Measurements from ENCODE around the gene DDX59. TPM values are rescaled to one million over a fixed set of nuclear protein-coding genes. Genes with fewer than 3 reads are reported as not detected.

Gene DDX59
- total RNA-seq, 1 donor from 2014 or later = 12.6 TPM

DNA sequence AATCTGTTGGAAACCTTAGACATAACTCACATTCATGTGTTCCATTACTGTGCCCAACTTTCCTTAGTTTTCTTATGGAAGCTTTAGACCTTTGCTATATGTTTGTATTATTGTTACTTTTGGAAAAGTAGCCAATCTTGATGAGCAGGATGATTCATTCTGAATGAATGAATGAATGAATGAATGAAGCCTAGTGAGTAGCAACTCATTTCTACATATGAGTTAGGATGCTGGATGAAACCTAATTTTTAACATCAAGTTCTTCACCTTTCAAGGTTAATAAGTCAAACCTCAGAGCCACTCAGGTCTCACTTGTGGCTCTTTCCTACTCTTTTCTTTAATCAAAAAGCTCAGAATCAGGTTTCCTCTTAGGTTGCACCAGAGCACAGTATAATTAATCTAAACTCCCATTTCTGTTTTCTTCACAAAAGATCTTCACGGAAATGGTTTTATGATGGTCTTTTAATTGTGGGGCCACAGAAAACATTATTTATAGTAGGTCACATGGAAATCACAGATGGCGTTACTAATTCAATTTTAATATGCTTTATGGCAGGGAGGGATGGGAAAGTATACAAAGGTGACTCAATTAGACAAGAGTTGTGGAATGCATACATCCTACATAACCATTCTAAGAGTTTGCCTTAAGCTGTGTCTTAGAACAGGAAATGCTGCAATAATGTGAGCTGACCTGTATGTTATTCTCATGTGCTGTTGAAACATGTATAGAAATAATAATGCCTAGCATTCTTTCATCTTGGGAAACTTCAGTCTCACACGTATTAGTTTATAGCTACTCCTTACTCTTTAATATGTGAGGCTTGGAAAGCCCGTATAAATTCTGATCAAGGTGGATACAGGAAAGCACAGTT is 4.5 kb upstream of the DDX59 start:
- ATAC-seq (no peak), DNase-seq (no peak)
- intact Hi-C loops (cut with micrococcal nuclease) = loop anchor here (5.0 kb wide), 1 partner anchor 128 kb away; no protein-coding TSS in a partner anchor

DNA sequence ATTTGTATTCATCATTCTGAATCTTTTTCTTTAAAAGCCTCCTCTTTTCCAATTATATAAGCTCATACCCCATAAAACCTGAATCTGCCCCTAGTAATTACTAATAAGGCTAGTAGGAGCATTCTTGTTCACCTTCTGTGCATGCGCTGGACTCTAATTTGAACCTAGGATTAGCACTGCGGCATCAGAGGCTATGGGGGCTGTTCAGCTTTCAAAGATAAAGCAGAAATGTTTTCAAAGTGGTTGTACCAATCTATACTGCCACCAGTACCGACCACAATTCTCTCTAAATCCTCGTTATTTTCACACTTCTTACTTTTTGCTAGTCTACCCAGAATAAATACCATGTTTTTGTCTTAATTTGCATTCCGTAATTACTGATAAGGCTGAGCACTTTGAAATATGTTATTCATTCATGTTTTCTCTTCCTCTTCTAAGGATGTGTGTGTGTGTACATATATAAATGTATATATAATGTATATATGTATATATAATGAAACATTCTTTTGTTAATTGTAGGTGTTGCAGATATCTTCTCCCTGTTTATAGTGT is 1.6 kb upstream of the DDX59 start:
- intact Hi-C loops (cut with micrococcal nuclease) = loop anchor here (5.0 kb wide), 1 partner anchor 131 kb away; no protein-coding TSS in a partner anchor
- no peak for ATAC-seq
- DNase-seq = no peak

DNA sequence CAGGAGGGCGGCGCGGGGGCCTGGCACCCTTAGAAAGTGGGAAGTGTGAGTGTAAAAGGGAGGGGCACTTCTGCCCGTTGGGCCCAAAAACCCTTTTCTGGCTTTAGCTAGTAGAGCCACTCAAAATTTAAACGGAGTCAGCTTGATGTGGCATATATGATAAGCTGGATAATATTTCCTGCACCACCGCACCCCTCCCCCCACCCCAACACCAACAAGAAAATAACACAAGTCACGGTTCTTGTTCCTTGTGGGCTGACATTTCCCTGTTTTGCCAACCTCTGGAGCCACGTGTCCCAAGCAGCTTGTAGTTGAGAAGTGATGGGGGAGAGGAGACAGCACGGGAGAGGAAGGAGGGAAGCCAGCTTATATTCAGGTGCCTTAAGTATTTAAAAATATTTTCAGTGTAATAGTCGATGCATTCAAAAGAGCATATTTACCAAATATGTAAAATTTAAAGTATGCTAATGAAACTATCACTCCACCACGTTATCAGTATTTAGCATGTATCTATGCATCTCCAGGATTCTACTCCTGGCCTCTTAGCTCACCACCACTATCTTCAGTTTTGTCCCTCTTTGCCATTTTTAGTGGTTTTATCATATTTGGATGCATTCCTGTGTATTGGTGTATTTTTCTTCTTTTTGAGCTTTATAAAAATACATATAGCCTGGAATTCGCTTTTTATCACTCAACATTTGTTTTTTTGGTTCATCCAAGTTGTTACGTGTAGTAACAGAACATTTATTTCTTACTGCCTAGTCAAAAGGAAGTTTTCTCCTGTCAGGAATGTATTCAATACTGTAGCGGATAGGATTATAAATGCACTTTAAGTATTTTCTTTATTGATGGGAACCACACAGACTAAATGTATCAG is 773 bp upstream of the DDX59 start:
- ATAC-seq (peak; percentile 9), DNase-seq (no peak)
- intact Hi-C loops (cut with micrococcal nuclease) = loop anchor here (5.0 kb wide), 1 partner anchor 132 kb away; no protein-coding TSS in a partner anchor

- intact Hi-C loops (cut with micrococcal nuclease) = no loop called here
- no peak for DNase-seq
- no peak for ATAC-seq
Observed at GRCh38 chr1:200668514-200669313, 993 bp downstream of the DDX59 start.

DNA sequence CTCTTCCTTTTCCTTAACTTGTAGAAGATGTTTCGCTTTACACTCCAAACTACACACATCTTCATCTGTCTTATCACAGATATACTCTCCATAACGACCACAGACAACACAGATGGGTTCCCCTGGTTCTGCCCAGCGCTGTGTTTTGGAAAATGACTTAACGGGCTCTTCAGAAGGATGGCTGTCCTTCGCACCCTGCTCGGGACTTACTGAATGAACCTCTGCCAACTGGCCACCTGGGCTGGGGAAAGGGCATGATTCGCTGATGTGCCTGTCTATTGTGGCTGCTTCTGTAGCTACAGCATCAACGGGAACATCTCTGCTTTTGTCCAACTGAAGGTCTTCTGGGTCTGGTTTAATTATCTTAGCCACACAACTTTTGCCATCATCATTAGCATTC is 3.4 kb downstream of the DDX59 start:
- DNase-seq (no peak), ATAC-seq (no peak)
- intact Hi-C loops (cut with micrococcal nuclease) = no loop called here

DNA sequence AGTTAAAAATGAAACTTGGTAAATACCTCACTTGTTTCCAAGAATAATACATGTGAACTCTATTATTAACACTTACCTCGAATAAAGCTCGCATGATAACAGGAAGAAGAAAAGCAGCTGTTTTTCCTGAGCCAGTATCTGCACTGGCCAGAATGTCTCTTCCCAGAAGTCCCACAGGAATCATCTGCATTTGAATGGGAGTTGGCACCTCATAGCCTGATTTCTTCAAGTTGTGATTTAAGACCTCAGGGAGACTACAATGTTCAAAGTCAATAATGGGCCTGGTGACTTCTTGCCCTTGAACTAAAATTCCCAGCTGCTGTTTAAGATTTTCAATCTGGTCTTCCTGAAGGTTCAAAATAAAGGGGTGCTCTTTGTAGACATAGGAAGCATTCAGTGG is 3.8 kb downstream of the DDX59 start:
- intact Hi-C loops (cut with micrococcal nuclease) = no loop called here
- no peak for DNase-seq
- no peak for ATAC-seq

DNA sequence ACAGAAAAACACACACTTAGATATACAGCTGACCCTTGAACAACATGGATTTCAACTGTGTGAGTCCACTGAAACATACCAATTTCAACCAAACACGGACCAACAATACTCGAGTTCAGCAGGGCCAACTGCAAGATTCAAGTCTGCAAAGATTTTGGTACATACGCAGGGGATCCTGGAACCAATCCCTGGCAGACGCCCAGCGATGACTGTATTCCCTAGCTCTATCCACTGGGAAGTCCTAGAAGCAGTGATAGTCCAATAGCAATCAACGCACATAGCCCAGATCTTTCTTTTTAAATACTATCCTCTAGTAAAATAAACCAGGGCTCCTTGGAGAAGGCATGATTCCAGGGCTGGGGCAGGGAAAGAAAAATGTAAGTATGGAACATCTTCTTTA is 9.0 kb downstream of the DDX59 start:
- intact Hi-C loops (cut with micrococcal nuclease) = no loop called here
- DNase-seq = peak; percentile 78
- peak; percentile 57 for ATAC-seq

DNA sequence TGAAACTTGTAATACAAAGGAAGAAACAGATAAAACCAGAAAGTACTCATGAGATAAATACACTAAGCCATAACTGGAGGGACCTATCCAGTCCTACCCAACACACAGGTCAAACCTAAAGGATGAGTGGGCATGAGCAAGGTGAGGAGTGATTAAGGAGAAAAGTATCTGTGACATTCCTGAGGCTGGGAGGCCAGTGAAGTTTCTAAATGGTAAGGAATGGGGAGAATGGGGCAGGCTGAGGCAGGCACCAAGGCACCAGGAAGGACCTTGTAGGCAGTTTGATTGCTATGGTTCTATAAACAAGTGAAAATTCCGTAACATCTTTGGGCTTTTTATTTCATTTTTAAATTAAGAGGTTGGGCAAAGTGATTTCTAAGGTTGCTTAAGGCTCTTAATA is 10.4 kb downstream of the DDX59 start:
- ATAC-seq (no peak), DNase-seq (no peak)
- intact Hi-C loops (cut with micrococcal nuclease) = no loop called here

DNA sequence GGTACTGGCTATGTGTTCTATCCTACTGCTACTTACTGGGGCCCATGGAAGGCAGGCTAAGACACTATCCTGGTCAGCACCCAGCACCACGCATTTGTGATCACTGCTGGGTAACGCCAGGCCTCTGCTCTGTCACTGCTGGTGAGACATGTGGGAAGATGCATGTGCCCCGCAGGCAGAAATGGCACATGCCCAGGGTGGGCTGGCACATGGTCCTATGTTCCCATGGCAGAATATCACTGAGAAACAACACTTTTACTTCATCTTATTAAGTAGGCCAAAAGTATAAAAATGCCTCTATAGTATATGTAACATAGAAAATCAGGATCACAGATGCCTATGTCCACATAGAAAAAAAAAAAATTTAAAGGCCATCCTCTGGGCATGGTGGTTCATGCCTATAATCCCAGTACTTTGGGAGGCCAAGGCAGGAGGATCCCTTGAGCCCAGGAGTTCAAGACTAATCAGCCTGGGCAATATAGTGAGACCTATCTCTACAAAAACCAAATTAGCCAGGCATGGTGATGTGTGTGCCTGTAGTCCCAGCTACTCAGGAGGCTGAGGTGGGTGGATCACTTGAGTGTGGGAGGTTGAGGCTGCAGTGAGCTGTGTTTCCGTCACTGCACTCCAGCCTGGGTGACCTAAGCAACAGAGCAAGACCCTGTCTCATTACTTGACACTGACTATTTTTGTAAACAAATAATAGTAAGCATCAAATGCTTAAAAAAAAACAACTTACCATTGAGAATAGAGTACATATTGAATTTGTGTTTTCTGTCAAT is 11.5 kb downstream of the DDX59 start:
- ATAC-seq (no peak), DNase-seq (no peak)
- intact Hi-C loops (cut with micrococcal nuclease) = no loop called here

DNA sequence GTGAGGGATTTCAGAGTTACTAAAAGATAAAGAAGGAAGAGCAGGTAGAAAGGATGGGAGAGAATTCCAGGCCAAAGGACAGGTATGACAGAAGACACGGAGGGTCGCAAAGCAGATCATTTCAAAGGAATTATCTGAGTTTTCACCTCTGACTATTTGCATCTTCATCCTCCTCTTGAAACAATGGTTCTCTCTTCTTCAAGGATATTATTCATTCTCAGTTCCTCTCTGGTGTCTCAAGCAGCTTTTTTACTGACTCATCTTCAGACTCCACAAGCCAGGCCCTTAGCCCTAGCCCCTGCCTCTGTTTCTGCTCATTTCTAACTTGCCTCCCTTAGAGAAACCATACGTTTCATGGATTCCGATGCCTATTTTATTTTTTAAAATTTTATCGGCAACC is 15.0 kb downstream of the DDX59 start:
- DNase-seq (no peak), ATAC-seq (no peak)
- intact Hi-C loops (cut with micrococcal nuclease) = no loop called here

- intact Hi-C loops (cut with micrococcal nuclease) = no loop called here
- no peak for ATAC-seq
- DNase-seq = no peak
Observed at GRCh38 chr1:200653022-200653462, 16.7 kb downstream of the DDX59 start.

GRCh38 chr1:200652378-200652777 is 17.3 kb downstream of the DDX59 start:
- DNase-seq = no peak
- intact Hi-C loops (cut with micrococcal nuclease) = no loop called here
- ATAC-seq = no peak

- no peak for DNase-seq
- ATAC-seq = no peak
- intact Hi-C loops (cut with micrococcal nuclease) = no loop called here
Observed at GRCh38 chr1:200646515-200646914, 23.2 kb downstream of the DDX59 start.

- intact Hi-C loops (cut with micrococcal nuclease) = no loop called here
- DNase-seq = no peak
Observed at GRCh38 chr1:200644021-200644420, 25.7 kb downstream of the DDX59 start.

GRCh38 chr1:200642481-200642880 is 27.2 kb downstream of the DDX59 start:
- intact Hi-C loops (cut with micrococcal nuclease) = no loop called here
- DNase-seq (no peak), ATAC-seq (no peak)

More at GRCh38 chr1:200644021-200644420, 25.7 kb downstream of the DDX59 start:
- no peak for ATAC-seq

DNA sequence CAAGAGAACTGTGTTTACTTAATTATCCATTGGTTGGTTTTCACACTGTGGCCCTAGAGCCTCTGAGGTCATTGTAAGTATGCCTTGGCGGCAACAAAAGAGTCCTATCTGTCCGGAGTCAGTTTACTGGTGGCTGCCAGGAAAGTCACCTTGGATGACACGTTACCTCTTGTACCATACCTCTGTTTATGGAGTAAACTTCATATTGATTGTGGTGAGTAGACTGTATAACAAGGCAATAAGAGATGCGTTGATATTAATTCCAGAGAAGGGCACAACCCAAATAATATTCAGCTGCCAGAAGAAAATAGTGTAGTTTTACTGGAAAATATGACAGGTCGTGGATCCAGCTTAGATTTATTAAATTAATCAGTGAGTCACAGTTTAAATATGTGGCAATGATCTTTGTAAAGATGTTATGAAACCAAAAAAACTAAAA is 28.7 kb downstream of the DDX59 start:
- DNase-seq (no peak), ATAC-seq (peak; percentile 90)
- intact Hi-C loops (cut with micrococcal nuclease) = no loop called here

GRCh38 chr1:200640373-200640962 is 29.2 kb downstream of the DDX59 start:
- DNase-seq (no peak), ATAC-seq (no peak)
- intact Hi-C loops (cut with micrococcal nuclease) = no loop called here

DNA sequence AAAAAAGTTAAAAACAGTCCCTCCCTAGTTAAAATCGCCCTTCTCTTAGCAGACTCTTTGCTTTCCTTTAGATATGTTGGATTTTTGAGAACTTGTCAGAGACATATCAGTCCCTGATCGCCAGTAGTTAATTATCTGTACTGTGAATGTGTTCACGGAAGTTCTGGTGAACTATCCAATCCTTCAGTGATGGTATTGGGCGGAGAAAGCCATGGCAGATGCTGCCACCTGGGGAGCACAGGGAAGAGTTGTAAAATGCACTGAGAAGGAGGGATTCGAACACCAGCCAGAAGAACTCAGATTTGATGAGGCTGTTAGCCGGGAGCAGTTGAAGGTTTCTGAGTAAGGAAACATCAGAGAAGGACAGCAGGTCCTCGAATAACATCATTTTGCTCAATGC is 31.6 kb downstream of the DDX59 start:
- ATAC-seq (no peak), DNase-seq (no peak)
- intact Hi-C loops (cut with micrococcal nuclease) = no loop called here
